HL-60 (cell line): ENCODE measurements around the gene LRRC61.

ENCODE experiments used
- CTCF ChIP-seq: IDR thresholded peaks from one replicate; pipeline ENCODE4 v1.5.1; 2011; ENCODE audit warnings: low read length, control low read depth, inconsistent platforms; ENCODE audit not compliant: insufficient read depth
- GABPA ChIP-seq: IDR thresholded peaks from 2 replicates; pipeline ENCODE4 v1.6.1; 2012; ENCODE audit warnings: low read depth
- POLR2AphosphoS5 ChIP-seq: IDR thresholded peaks from 2 replicates; pipeline ENCODE4 v1.6.1; 2012; ENCODE audit warnings: low read depth
- REST ChIP-seq: IDR thresholded peaks from 2 replicates; pipeline ENCODE4 v1.6.1; 2012; ENCODE audit warnings: low read depth; ENCODE audit not compliant: insufficient replicate concordance
- SPI1 ChIP-seq: IDR thresholded peaks from 2 replicates; pipeline ENCODE4 v1.6.1; 2012; ENCODE audit warnings: low read depth, mild to moderate bottlenecking, borderline replicate concordance

GRCh38 chr7:150335108-150335773, 12.1 kb downstream of the LRRC61 start:
- TF ChIP-seq CTCF (no peak), GABPA (no peak), POLR2AphosphoS5 (no peak), REST (no peak), SPI1 (no peak)
